Osteoblast (primary cell): ENCODE measurements around the gene ALDH1B1. TPM values are rescaled to one million over a fixed set of nuclear protein-coding genes. Genes with fewer than 3 reads are reported as not detected.

Experiments
- DNase-seq: peaks from one replicate; pipeline ENCODE4 v3.0.0; 2011; ENCODE audit warnings: low spot score, mixed read lengths; ENCODE audit not compliant: insufficient read length; ENCODE audit errors: missing footprints
- H2AFZ ChIP-seq: 2 replicates; pipeline ENCODE4 v1.6.0; 2011; ENCODE audit warnings: mild to moderate bottlenecking, low read length
- H3K27ac ChIP-seq: 2 replicates; pipeline ENCODE4 v1.5.1; 2011; ENCODE audit warnings: mild to moderate bottlenecking, low read depth, low read length, moderate library complexity
- H3K27me3 ChIP-seq: 2 replicates; pipeline ENCODE4 v1.6.0; 2012; ENCODE audit warnings: mild to moderate bottlenecking, control low read depth, inconsistent platforms, low read length, moderate library complexity; ENCODE audit not compliant: insufficient read depth
- H3K36me3 ChIP-seq: 2 replicates; pipeline ENCODE4 v1.5.1; 2011; ENCODE audit warnings: mild to moderate bottlenecking, low read length, control low read depth, moderate library complexity; ENCODE audit not compliant: insufficient read depth
- H3K4me1 ChIP-seq: 2 replicates; pipeline ENCODE4 v1.5.1; 2011; ENCODE audit warnings: mild to moderate bottlenecking, low read length, control low read depth, moderate library complexity; ENCODE audit not compliant: insufficient read depth
- H3K4me2 ChIP-seq: 2 replicates; pipeline ENCODE4 v1.6.0; 2011; ENCODE audit warnings: mild to moderate bottlenecking, low read length; ENCODE audit not compliant: insufficient read depth
- H3K4me3 ChIP-seq: fragments of 200-600 bp; sonication (generic); 3 replicates; pipeline ENCODE4 v1.5.1; 2012; ENCODE audit warnings: mild to moderate bottlenecking, low read length, inconsistent platforms; ENCODE audit not compliant: insufficient read depth
- H3K79me2 ChIP-seq: 2 replicates; pipeline ENCODE4 v1.6.0; 2012; ENCODE audit warnings: mild to moderate bottlenecking, low read length, control low read depth, inconsistent platforms; ENCODE audit not compliant: insufficient read depth
- H3K9me3 ChIP-seq: 2 replicates; pipeline ENCODE4 v1.5.1; 2011; ENCODE audit warnings: low read depth, low read length, control low read depth
- H4K20me1 ChIP-seq: 2 replicates; pipeline ENCODE4 v1.6.0; 2012; ENCODE audit warnings: mild to moderate bottlenecking, low read length, control low read depth; ENCODE audit not compliant: insufficient read depth
- CTCF ChIP-seq: IDR thresholded peaks from 2 replicates; pipeline ENCODE4 v1.5.1; 2011; ENCODE audit warnings: mild to moderate bottlenecking, low read depth, low read length, moderate library complexity; ENCODE audit errors: extremely low read depth
- total RNA-seq: library from RNA; depleted of rRNA; stranded (reverse); fragments of >200 nt; gene quantifications from 2 replicates; pipeline ENCODE4 v1.2.3, GENCODE V29; 2012

The ALDH1B1 gene
- total RNA-seq, 1 donor, result 38.0 TPM

DNA sequence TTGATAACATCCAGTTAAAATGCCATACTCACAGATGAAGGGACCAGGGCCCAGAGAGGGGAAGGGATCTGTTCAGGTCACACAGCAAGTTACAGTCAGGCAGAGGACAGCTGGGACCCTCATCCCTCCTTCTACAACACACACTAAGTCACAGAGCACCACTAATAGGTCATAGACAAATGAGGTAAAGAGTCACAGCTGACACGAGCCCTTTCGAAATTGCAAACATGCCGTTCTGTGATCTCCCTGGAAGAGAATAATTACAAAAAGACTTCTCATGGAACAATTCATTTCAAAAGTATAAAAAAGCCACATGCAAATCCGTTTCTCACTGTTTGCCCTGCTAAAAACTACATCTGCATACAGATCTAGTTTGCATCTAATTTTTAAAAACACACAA lies 16.2 kb downstream of the ALDH1B1 start:
- DNase-seq, result no peak
- H2AFZ ChIP-seq, result no peak overlapping the region

DNA sequence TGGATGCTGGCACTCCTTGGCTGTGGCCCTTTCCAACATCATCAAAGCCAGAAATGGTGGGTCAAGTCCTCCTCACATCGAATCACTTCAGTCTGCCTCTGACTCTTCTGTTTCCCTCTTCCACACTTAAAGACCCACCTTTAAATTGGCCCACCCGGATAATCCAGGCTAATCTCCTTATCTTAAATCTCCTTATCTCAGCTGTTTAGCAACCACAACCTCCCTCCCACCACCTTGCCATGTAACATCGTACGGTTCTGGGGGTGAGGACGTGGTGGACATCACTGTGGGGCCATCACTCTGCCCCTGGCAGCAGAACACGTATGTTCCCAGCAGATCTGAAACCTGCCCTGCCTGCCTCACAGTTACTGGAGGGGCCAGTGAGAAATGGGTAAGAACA lies 20.2 kb downstream of the ALDH1B1 start:
- no peaks in the 10 kb centered on the region for H3K9me3 ChIP-seq
- no peaks in the 10 kb centered on the region for H4K20me1 ChIP-seq
- H3K27me3 ChIP-seq, result peaks cover 49% of the 10 kb centered on the region
- no peak overlapping the region for H2AFZ ChIP-seq
- no peak for TF ChIP-seq CTCF
- no peak overlapping the region for H3K27ac ChIP-seq
- H3K4me2 ChIP-seq, result no peak overlapping the region
- H3K4me1 ChIP-seq, result no peaks in the 10 kb centered on the region
- no peak for DNase-seq
- no peaks in the 10 kb centered on the region for H3K36me3 ChIP-seq
- H3K4me3 ChIP-seq, result no peak overlapping the region
- H3K79me2 ChIP-seq, result no peaks in the 10 kb centered on the region

More for the DNA sequence above, 16.2 kb downstream of the ALDH1B1 start:
- H3K79me2 ChIP-seq, result no peaks in the 10 kb centered on the region
- no peaks in the 10 kb centered on the region for H3K9me3 ChIP-seq
- no peaks in the 10 kb centered on the region for H3K36me3 ChIP-seq
- H3K4me2 ChIP-seq, result no peak overlapping the region
- H3K27ac ChIP-seq, result no peak overlapping the region
- H3K4me1 ChIP-seq, result no peaks in the 10 kb centered on the region
- H3K27me3 ChIP-seq, result peaks cover 59% of the 10 kb centered on the region
- no peak for TF ChIP-seq CTCF
- no peaks in the 10 kb centered on the region for H4K20me1 ChIP-seq
- H3K4me3 ChIP-seq, result no peak overlapping the region

DNA sequence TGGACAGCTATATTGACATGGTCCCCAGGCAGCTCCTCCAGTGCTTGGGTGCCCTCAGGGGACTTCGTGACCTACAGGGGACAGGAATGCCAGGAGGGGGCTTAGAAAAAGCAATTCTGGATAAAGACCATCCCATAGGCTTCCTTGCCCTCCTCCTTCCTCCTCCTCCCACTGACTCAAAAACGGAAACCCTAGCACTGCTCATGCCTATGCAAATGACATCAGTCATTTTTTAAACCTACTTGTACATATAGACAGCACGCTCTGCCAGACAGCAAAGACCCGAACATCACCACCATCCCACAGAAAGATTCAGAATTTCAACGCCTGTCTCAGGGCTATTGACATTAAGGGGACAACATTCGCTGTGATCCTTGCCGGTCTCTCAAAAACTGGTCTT lies 20.8 kb downstream of the ALDH1B1 start:
- Histone ChIP-seq H3K9me3 (no peaks in the 10 kb centered on the region), H3K36me3 (no peaks in the 10 kb centered on the region), H3K27me3 (peaks cover 52% of the 10 kb centered on the region), H3K79me2 (no peaks in the 10 kb centered on the region), H3K4me3 (no peak overlapping the region), H3K4me2 (no peak overlapping the region), H4K20me1 (no peaks in the 10 kb centered on the region), H3K4me1 (no peaks in the 10 kb centered on the region), H3K27ac (no peak overlapping the region), H2AFZ (no peak overlapping the region)
- TF ChIP-seq CTCF, result no peak
- DNase-seq, result no peak

- Histone ChIP-seq H2AFZ (no peak overlapping the region), H3K79me2 (no peaks in the 10 kb centered on the region), H3K27ac (no peak overlapping the region), H3K9me3 (no peaks in the 10 kb centered on the region), H3K27me3 (peaks cover 56% of the 10 kb centered on the region), H3K4me2 (no peak overlapping the region), H3K36me3 (no peaks in the 10 kb centered on the region), H3K4me3 (no peak overlapping the region), H3K4me1 (no peaks in the 10 kb centered on the region), H4K20me1 (no peaks in the 10 kb centered on the region)
- DNase-seq, result no peak
- no peak for TF ChIP-seq CTCF
These were observed 21.7 kb downstream of the ALDH1B1 start for GRCh38 chr9:38414040-38414723.
